ENCODE measurements around the gene PROKR2.

PROKR2 gene

GRCh38 chr20:5316188-5317158 lies at the start of gene PROKR2:
TSS of gene PROKR2 (minus strand) at chr20:5316954. CDS start at chr20:5314369, 2,585 bp downstream.
- DNase-seq, result no peak

GRCh38 chr20:5364997-5365597 lies 48.3 kb upstream of the PROKR2 start:
- DNase-seq, result no peak

- DNase-seq, result no peak
Observed at GRCh38 chr20:5364136-5364821, 47.5 kb upstream of the PROKR2 start.

GRCh38 chr20:5362771-5363170 lies 46.0 kb upstream of the PROKR2 start:
- DNase-seq, result no peak

GRCh38 chr20:5361176-5361575 lies 44.4 kb upstream of the PROKR2 start:
- no peak for DNase-seq

- no peak for DNase-seq
Observed at GRCh38 chr20:5357946-5358345, 41.2 kb upstream of the PROKR2 start.

GRCh38 chr20:5356941-5357340 lies 40.2 kb upstream of the PROKR2 start:
- DNase-seq, result no peak

- DNase-seq, result no peak
Observed at GRCh38 chr20:5354901-5355300, 38.1 kb upstream of the PROKR2 start.

- no peak for DNase-seq
Observed at GRCh38 chr20:5353624-5354496, 37.1 kb upstream of the PROKR2 start.

- DNase-seq, result no peak
Observed at GRCh38 chr20:5349448-5349847, 32.7 kb upstream of the PROKR2 start.

GRCh38 chr20:5342021-5342420 lies 25.3 kb upstream of the PROKR2 start:
- no peak for DNase-seq

- no peak for DNase-seq
Observed at GRCh38 chr20:5331340-5331739, 14.6 kb upstream of the PROKR2 start.

GRCh38 chr20:5328268-5328667 lies 11.5 kb upstream of the PROKR2 start:
- DNase-seq, result no peak

GRCh38 chr20:5327356-5327755 lies 10.6 kb upstream of the PROKR2 start:
- no peak for DNase-seq

GRCh38 chr20:5315807-5316187 lies 957 bp downstream of the PROKR2 start:
- DNase-seq, result no peak

GRCh38 chr20:5313916-5314315 lies 2.8 kb downstream of the PROKR2 start:
- no peak for DNase-seq

GRCh38 chr20:5312518-5312917 lies 4.2 kb downstream of the PROKR2 start:
- DNase-seq, result no peak

- no peak for DNase-seq
Observed at GRCh38 chr20:5309971-5310370, 6.8 kb downstream of the PROKR2 start.

- no peak for DNase-seq
Observed at GRCh38 chr20:5298811-5299210, 17.9 kb downstream of the PROKR2 start.

- DNase-seq, result no peak
Observed at GRCh38 chr20:5297280-5298004, 19.3 kb downstream of the PROKR2 start.

- DNase-seq, result no peak
Observed at GRCh38 chr20:5290596-5290995, 26.2 kb downstream of the PROKR2 start.

- no peak for DNase-seq
Observed at GRCh38 chr20:5282561-5282960, 34.2 kb downstream of the PROKR2 start.

Data from GDM1 (cell line).